ENCODE results near the gene TASL. TPM values are rescaled to one million over a fixed set of nuclear protein-coding genes. Genes with fewer than 3 reads are reported as not detected.
"Not testable (repeated sequence)": the region's sequence is repeated elsewhere in the genome, so short reads cannot be mapped to it uniquely, and the experiment has no call there.

The TASL gene
- total RNA-seq, 1 donor from 2014 or later = 3.1 TPM

- no peak for DNase-seq (ENCODE audit: low spot score)
These were observed 3.1 kb upstream of the TASL start for GRCh38 chrX:30580641-30581040.

DNA sequence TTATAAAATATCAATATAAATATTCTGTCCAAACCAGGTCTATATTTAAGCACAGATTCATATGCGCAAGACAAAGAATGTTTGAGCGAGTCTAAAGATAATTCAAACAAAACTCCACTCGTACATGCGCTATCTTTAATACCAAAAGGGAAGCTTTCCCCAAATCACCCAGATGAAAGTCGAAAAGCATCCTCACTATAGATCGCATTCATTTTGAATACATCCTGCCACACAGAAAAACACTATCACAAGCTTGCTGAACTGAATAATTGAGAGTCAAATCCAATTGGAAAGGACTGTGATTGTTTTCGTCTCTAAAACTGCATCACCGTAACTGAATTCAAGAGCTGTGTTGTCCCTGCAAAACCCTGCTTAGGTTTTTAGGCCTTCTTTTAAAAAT is 685 bp downstream of the TASL start:
- no peak for DNase-seq (ENCODE audit: low spot score)

- no peak for DNase-seq (ENCODE audit: low spot score)
These were observed 4.4 kb downstream of the TASL start for GRCh38 chrX:30573125-30573524.

DNA sequence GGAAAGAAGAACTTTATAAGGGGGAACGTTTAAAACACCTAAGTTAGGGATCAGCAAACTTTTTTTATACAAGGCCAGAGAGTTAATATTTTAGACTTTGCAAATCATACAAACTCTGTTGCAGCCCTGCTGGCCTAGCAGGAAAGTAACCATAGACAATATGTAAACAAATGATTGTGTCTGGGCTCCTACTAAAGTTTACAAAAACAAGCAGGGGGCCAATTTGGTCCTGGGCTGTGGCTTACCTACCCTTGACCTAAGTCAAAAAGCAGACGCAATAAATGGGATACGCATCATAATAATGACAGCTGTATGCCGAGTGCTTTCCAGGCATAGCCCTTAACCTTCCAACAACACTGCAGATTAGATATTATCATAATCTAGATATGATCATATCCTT is 4.9 kb downstream of the TASL start:
- no peak for DNase-seq (ENCODE audit: low spot score)

DNA sequence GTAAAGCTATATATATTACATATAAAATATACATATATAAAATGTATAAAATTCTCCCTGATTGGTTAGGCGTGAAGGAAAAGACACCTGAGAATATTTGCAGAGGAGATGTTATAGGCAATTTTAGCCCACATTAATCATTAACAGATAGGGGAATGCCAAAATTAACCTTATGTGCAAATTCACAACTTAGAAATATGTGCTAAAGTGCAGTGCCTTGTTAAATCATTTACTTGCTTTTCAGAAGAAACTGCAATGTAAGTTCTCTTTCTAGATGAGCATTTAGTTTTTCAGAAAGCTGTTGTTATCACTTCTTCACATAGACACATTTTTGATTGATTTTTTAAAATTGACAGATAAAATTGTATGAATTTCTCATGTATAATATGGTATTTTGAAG is 5.6 kb downstream of the TASL start:
- DNase-seq (ENCODE audit: low spot score) = no peak

DNA sequence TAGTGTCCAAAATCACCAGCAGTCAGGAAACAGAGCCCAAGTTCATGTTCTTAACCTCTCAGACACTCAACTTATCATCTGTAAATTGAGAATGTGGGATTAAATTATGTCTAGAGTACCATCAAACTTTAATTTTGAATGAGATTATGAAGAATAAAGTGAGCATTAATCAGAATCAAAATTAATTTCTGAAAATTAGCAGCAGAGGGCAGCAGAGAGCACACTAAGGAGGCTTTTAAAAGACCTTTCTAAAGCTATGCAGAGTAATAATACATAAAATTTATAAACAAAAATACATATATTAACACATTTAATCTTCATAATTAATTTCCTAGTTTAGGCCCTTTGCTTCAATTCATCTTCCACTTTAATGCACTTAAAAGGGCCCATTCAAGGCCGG is 7.1 kb downstream of the TASL start:
- no peak for DNase-seq (ENCODE audit: low spot score)

GRCh38 chrX:30568136-30568535 is 9.4 kb downstream of the TASL start:
- DNase-seq (ENCODE audit: low spot score) = no peak

DNA sequence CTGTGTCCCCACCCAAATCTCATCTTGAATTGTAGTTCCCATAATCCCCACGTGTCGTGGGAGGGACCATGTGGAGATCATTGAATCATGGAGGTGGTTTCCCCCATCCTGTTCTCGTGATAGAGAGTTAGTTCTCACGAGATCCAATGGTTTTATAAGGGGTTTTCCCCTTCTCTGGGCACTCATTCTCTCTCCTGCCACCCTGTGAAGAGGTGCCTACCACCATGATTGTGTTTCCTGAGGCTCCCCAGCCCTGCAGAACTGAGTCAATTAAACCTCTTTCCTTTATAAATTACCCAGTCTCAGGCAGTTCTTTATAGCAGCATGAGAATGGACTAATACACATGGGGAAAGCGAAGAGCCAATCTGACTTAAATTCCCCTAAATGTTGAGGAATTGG is 14.5 kb downstream of the TASL start:
- not testable (repeated sequence) for DNase-seq (ENCODE audit: low spot score)

GRCh38 chrX:30561191-30561590 is 16.4 kb downstream of the TASL start:
- no peak for DNase-seq (ENCODE audit: low spot score)

DNA sequence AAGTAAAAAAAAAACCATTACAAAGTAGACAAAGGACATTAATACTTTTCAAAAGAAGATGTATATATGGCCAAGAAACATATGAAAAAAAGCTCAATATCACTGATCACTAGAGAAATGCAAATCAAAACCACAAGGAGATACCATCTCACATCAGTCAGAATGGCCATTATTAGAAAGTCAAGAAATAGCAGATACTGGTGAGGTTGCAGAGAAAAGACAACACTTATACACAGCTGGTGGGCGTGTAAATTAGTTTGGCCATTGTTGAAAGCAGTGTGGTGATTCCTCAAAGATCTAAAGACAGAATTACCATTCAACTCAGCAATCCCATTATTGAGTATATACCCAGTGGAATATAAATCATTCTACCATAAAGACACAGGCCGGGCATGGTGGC is 39.3 kb downstream of the TASL start:
- no peak for DNase-seq (ENCODE audit: low spot score)

GRCh38 chrX:30533835-30534234 is 43.7 kb downstream of the TASL start:
- DNase-seq (ENCODE audit: low spot score) = no peak

- no peak for DNase-seq (ENCODE audit: low spot score)
These were observed 44.3 kb downstream of the TASL start for GRCh38 chrX:30533266-30533665.

GRCh38 chrX:30530606-30531005 is 47.0 kb downstream of the TASL start:
- no peak for DNase-seq (ENCODE audit: low spot score)

GRCh38 chrX:30525732-30526131 is 51.8 kb downstream of the TASL start:
- no peak for DNase-seq (ENCODE audit: low spot score)

DNA sequence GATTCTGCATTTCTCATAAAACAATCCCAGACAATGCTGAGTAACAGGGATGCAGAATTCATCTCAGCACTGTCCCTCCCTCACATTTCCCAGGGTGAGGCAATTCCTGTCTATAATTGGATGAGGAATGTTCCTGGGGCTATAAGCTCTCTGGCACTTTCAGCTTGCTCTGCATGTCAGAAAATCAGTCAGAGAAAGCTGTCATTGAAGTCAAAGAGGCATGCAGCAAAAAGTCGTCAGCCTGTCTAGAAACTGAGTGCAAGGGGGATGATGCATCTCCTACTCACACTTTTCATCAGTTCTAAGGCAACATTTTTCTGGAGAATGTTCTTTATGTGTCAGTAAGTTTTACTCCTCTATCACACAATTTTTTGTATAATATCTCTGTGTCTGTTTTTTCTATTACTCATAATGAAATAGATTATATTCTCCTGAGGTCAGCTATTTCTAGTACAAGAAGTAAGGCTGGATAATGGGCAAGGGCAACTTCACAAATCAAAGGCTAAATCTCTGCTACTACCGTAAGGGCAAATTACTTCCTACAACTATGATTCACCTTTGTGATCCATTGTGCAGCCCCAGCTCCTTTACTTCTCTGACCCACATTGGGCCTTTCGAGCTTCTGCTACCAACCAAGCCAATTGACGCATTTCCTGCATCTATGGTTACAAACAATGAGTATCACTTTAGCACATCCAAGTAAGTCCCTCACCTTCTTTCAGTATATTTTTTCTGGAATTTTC is 56.0 kb downstream of the TASL start:
- no peak for DNase-seq (ENCODE audit: low spot score)

GRCh38 chrX:30513284-30513683 is 64.3 kb downstream of the TASL start:
- DNase-seq (ENCODE audit: low spot score) = no peak

Other genes starting within 250 kb of the TASL start
- 29.1 TPM for gene GK, start 75.7 kb upstream of the TASL start, total RNA-seq